Subcutaneous abdominal adipose tissue (tissue), 5 donors: ENCODE results near the gene LHCGR.

Experiments
- H3K27ac ChIP-seq: one replicate; pipeline ENCODE4 v1.7.0; 2013; ENCODE audit warnings: low read depth, mild to moderate bottlenecking, inconsistent platforms, low read length, moderate library complexity
- H3K27me3 ChIP-seq, 5 donors: one replicate each; pipeline ENCODE4 v1.7.0; 2013; ENCODE audit warnings: low read length in 5 of 5, inconsistent platforms in 1 of 5; ENCODE audit not compliant: control insufficient read depth in 5 of 5, insufficient read depth in 4 of 5
- H3K36me3 ChIP-seq, 5 donors: one replicate each; pipeline ENCODE4 v1.7.0; 2013; ENCODE audit warnings: low read length in 5 of 5; ENCODE audit not compliant: control insufficient read depth in 5 of 5, insufficient read depth in 5 of 5
- H3K4me1 ChIP-seq, 5 donors: one replicate each; pipeline ENCODE4 v1.7.0; 2013; ENCODE audit warnings: low read length in 5 of 5, mild to moderate bottlenecking in 3 of 5, moderate library complexity in 1 of 5; ENCODE audit not compliant: control insufficient read depth in 5 of 5, insufficient read depth in 5 of 5
- H3K4me3 ChIP-seq, 5 donors: one replicate each; pipeline ENCODE4 v1.7.0; 2013; ENCODE audit warnings: low read length in 5 of 5, low read depth in 1 of 5
- H3K9ac ChIP-seq, 5 donors: one replicate each; pipeline ENCODE4 v1.7.0; 2013; ENCODE audit warnings: low read length in 5 of 5, mild to moderate bottlenecking in 4 of 5, moderate library complexity in 3 of 5
- H3K9me3 ChIP-seq, 5 donors: one replicate each; pipeline ENCODE4 v1.7.0; 2013; ENCODE audit warnings: low read length in 5 of 5; ENCODE audit not compliant: control insufficient read depth in 5 of 5
- donor health status: healthy.
- donor health status: healthy.
- donor health status: healthy.
- donor health status: healthy.
- donor health status: healthy.

LHCGR gene

DNA sequence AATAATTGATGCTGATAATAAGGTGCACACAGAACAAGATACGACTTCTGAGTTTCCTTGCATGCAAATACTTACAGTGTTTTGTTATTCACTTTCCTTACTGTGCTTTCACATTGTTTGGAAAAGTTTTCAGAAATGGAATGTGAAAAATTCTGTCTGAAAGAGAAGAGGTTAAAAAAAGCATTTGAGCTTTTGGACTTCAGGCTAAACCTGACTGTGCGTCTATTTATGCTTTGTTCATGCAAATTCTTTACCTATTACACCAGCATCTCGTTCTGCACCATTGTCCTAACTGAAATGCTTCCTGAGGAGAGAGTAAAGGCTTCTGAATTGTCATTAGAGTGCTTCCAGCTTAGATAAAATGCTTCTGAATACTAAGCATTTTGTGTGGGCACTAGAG lies 61.4 kb downstream of the LHCGR start:
- Histone ChIP-seq H3K36me3 (peaks cover 0 to 25% (median 0%) of the 10 kb centered on the region in 5 donors), H3K9ac (no peak overlapping the region), H3K4me3 (no peak overlapping the region), H3K27ac (no peak overlapping the region), H3K4me1 (peaks cover 0 to 9% (median 0%) of the 10 kb centered on the region in 5 donors), H3K9me3 (no peaks in the 10 kb centered on the region), H3K27me3 (no peaks in the 10 kb centered on the region)

DNA sequence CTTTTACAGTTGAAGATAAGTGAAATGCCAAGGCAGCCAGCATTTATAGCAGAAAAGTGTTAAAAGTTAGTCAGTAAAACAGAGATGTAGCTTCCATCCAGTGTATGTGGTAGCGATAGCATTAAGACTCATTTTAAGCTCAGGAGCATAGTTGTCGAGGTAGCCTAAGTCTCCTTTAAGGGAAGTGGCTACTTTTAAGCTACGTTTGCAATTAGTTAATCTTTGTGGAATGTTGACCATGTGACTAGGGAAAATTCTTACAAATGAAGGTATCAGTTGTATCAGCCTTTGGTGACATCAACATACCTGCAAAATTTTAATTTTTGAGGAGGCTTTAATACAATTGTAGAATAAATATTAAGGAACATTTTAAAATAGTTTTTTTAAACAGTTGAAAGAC lies 61.9 kb downstream of the LHCGR start:
- no peak overlapping the region for H3K9ac ChIP-seq
- H3K27me3 ChIP-seq: no peaks in the 10 kb centered on the region
- H3K4me3 ChIP-seq: no peak overlapping the region
- no peak overlapping the region for H3K27ac ChIP-seq
- H3K4me1 ChIP-seq: peaks cover 0 to 9% (median 0%) of the 10 kb centered on the region in 5 donors
- no peaks in the 10 kb centered on the region for H3K9me3 ChIP-seq
- H3K36me3 ChIP-seq: peaks cover 0 to 25% (median 0%) of the 10 kb centered on the region in 5 donors

DNA sequence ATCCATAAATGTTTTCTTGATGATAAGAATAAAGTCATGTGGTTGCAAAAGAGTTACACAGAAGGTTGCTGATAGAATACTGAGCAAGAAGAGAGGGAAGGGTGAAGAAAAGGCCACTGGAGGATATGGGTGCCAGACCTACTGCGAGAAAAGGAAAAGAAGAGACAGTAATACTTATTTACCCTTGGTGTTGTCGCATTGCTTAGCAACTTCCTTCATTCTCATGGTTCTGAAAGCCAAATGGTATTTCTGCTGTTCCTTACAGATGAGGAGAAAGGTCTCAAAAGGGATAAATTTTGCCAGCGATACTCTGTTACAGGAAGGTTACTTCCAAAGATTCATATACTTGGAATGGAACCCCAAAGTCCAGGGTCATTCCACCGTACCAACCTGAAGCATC lies 62.5 kb downstream of the LHCGR start:
- Histone ChIP-seq H3K36me3 (peaks cover 0 to 26% (median 2%) of the 10 kb centered on the region in 5 donors), H3K4me3 (no peak overlapping the region), H3K27me3 (no peaks in the 10 kb centered on the region), H3K27ac (no peak overlapping the region), H3K4me1 (peaks cover 0 to 9% (median 0%) of the 10 kb centered on the region in 5 donors), H3K9ac (no peak overlapping the region), H3K9me3 (no peaks in the 10 kb centered on the region)

DNA sequence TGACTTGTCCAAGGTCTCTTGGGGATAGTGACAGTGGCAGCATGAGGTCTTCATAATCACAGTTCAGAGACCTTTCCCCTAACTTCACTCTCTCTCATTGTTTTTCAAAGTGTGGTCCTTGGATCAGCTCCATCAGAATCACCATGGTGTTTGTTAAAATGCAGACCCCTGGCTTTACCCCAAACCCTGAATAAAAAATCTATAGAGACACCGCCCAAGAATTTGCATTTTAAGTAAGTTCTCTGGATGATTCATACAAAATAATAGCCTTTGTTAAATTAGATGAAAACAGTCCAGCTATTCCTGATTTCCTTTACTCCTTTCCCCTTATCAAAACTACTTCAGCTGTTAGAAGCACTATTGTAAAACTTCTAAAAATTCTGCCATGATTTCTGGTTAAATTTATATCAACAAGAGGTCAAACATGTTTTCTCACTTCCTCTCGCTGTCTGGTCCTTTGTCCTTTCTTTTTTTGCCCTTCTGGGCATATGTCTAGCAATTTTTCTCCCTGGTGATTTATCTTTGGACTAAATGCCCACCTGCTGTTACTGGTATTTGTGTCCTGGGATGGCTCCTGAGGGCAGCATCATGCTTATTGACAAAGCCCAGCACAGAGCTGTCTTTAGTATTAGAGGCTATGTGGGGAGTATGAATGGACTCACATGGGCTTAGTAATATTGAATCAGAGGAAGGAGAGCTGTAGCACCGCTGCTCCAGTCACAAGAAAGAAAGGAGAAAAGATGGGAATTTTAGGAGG lies 63.4 kb downstream of the LHCGR start:
- no peaks in the 10 kb centered on the region for H3K9me3 ChIP-seq
- no peak overlapping the region for H3K4me3 ChIP-seq
- H3K9ac ChIP-seq: no peak overlapping the region
- H3K4me1 ChIP-seq: peaks cover 0 to 9% (median 0%) of the 10 kb centered on the region in 5 donors
- H3K27me3 ChIP-seq: no peaks in the 10 kb centered on the region
- no peak overlapping the region for H3K27ac ChIP-seq
- peaks cover 0 to 27% (median 2%) of the 10 kb centered on the region in 5 donors for H3K36me3 ChIP-seq

DNA sequence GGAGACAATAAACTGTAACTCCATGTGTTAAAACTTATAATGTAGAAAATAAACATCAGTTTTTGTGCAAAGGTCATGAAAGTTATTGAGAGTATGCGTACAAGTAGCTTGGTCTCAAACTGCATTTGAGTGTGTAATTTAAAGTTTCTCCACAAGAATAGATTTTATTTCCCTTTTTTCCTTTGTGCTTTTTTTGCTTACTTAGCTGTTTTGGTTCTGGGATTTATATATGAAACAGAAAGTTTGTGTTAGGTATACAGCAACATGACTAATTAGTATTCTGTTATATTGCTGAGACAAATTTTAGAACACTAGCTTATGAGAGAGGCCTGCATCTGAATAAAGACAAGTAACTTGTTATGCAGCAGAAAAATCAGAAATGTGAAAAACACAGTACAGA lies 70.4 kb downstream of the LHCGR start:
- Histone ChIP-seq H3K9ac (no peak overlapping the region), H3K27ac (no peak overlapping the region), H3K36me3 (peaks cover 0 to 10% (median 2%) of the 10 kb centered on the region in 5 donors), H3K4me1 (peaks cover 0 to 3% (median 0%) of the 10 kb centered on the region in 5 donors), H3K9me3 (no peaks in the 10 kb centered on the region), H3K4me3 (no peak overlapping the region), H3K27me3 (no peaks in the 10 kb centered on the region)

DNA sequence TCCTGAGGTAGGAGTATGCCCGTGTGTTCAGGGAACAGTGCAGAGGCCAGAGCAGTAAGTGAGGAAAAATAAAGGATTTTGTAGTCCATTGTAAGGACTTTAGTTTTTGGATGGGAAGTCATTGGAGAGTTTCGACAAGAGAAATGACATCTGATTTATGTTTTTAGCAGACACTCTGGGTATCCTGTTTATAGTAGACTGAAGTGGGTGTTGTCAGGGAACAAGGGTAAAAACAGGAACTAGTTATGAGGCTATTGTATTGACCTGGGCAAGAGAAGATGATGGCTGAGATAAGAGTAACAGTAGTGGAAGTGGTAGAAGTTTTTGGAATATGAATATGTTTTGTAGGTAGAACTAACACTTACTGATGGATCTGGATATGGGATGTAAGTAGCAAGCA lies 78.1 kb downstream of the LHCGR start:
- Histone ChIP-seq H3K27ac (no peak overlapping the region), H3K9me3 (no peaks in the 10 kb centered on the region), H3K9ac (no peak overlapping the region), H3K4me1 (peaks cover 0 to 6% (median 0%) of the 10 kb centered on the region in 5 donors), H3K27me3 (no peaks in the 10 kb centered on the region), H3K36me3 (peaks cover 0 to 14% (median 0%) of the 10 kb centered on the region in 5 donors), H3K4me3 (no peak overlapping the region)

DNA sequence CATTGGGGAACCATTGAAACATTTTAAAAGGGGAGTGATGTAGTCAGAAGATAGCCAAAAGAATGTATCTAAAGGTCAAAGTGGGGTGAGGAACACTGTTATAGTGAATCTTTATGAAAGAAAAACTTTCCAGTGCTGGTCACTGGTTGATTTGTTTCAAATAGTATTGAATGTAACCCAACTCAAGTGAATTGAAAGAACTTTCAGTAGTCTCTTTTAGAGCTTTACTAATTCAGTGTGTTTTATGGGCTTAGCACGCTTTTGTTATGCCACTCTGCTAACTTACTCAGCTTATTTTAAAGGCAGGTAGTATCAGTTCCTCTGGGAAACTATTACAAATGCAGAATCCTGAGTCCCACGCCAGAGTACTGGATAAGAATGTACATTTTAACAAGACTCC lies 80.6 kb downstream of the LHCGR start:
- Histone ChIP-seq H3K4me1 (peaks cover 0 to 6% (median 0%) of the 10 kb centered on the region in 5 donors), H3K4me3 (no peak overlapping the region), H3K27me3 (no peaks in the 10 kb centered on the region), H3K27ac (no peak overlapping the region), H3K9ac (no peak overlapping the region), H3K36me3 (peaks cover 0 to 18% (median 0%) of the 10 kb centered on the region in 5 donors), H3K9me3 (no peaks in the 10 kb centered on the region)

DNA sequence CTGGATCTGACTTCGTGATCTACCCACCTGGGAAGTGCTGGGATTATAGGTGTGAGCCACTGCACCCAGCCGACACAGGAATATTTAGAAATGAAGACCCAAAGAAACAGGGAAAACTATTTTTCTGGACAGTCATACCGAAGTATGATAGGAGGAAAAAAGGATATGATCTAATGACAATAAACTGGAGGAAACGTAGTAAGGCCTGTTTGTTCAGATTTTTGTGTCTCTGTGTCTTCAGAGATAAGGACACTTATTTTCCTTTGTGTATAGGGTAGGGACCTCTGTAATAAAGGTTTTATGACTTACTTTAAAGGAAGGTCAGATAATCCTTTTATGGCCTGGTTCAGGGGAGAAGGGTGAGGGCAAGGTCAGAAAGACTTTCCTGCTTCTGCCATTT lies 81.9 kb downstream of the LHCGR start:
- Histone ChIP-seq H3K36me3 (peaks cover 0 to 11% (median 0%) of the 10 kb centered on the region in 5 donors), H3K27ac (no peak overlapping the region), H3K27me3 (no peaks in the 10 kb centered on the region), H3K4me3 (no peak overlapping the region), H3K4me1 (peaks cover 0 to 6% (median 0%) of the 10 kb centered on the region in 5 donors), H3K9ac (no peak overlapping the region), H3K9me3 (no peaks in the 10 kb centered on the region)

DNA sequence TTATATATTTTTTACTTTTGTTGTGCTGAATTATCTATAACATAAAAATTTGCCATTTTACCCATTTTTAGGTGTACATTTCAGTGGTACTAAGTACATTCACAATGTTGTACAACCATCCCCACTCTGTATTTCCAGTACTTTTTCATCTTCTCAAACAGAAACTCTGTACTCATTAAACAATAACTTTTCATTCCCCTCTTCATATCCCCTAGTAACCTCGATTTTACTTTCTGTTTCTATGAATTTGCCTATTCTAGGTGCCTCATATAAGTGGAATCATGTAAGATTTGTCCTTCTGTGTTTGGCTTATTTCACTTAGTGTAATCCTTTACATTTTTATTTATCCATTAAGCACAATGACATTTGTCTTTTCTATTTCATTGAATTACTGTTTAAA lies 86.5 kb downstream of the LHCGR start:
- no peaks in the 10 kb centered on the region for H3K27me3 ChIP-seq

DNA sequence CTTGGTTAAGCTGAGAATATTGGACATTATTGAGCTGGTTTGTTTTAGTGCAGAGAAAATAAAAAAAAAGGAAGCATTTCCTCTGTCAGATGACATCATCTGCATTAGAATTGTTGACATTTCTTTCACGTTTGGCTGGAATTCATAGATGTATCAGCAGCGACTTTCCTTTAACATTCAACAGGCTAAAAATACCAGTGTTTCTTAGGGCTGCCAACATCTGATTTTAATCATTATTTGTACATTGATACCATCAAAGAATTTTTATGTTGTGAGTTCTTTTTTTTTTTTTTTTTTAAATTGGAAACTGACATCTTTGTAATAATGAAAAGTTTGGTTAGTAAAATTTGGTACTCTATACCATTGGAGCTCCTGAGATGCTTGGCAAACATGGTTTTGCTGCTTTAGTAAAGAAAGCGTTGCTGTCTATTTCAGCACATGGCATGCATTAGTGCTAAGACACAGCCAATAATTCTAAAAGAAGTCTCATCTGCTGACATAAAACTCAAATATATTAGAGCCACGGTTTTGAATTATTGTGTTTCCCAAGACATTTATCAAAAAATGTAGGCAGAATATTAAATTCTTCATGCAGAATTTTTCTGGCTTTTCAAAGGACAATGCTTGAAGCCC lies 104.2 kb downstream of the LHCGR start:
- H3K4me1 ChIP-seq: peaks cover 0 to 4% (median 0%) of the 10 kb centered on the region in 5 donors

More for the DNA sequence above, 86.5 kb downstream of the LHCGR start:
- Histone ChIP-seq H3K9ac (no peak overlapping the region), H3K27ac (no peak overlapping the region), H3K36me3 (peaks cover 0 to 9% (median 0%) of the 10 kb centered on the region in 5 donors), H3K4me1 (no peaks in the 10 kb centered on the region), H3K9me3 (no peaks in the 10 kb centered on the region), H3K4me3 (no peak overlapping the region)

More for the DNA sequence above, 104.2 kb downstream of the LHCGR start:
- H3K27me3 ChIP-seq: no peaks in the 10 kb centered on the region
- no peak overlapping the region for H3K27ac ChIP-seq
- H3K4me3 ChIP-seq: no peak overlapping the region
- no peaks in the 10 kb centered on the region for H3K9me3 ChIP-seq
- peaks cover 0 to 5% (median 3%) of the 10 kb centered on the region in 5 donors for H3K36me3 ChIP-seq
- no peak overlapping the region for H3K9ac ChIP-seq
